BE2C (cell line): Measurements from ENCODE around the gene LDAH.
A peak's percentile ranks its signal among the peaks of the same experiment; 100 is the strongest.
"Not testable (repeated sequence)": the region's sequence is repeated elsewhere in the genome, so short reads cannot be mapped to it uniquely, and the experiment has no call there.

Experiments
- DNase-seq: peaks from one replicate; pipeline ENCODE4 v3.0.0-alpha.2; 2020
- H3K27me3 ChIP-seq: fragments of 250-450 bp; sonication (Bioruptor Pico); 2 replicates; pipeline ENCODE4 v1.5.1; 2020; ENCODE audit warnings: mild to moderate bottlenecking
- H3K36me3 ChIP-seq: fragments of 250-450 bp; sonication (Bioruptor Pico); 2 replicates; pipeline ENCODE4 v1.5.1; 2020; ENCODE audit warnings: mild to moderate bottlenecking
- H3K4me1 ChIP-seq: fragments of 250-450 bp; sonication (Bioruptor Pico); 2 replicates; pipeline ENCODE4 v1.5.1; 2020
- H3K4me3 ChIP-seq: 2 replicates; pipeline ENCODE4 v1.5.1; 2011; ENCODE audit warnings: low read depth, low read length
- H3K9me3 ChIP-seq: fragments of 250-450 bp; sonication (Bioruptor Pico); 2 replicates; pipeline ENCODE4 v1.5.1; 2020
- CTCF ChIP-seq: IDR thresholded peaks from 2 replicates; pipeline ENCODE4 v1.5.1; 2012; ENCODE audit warnings: mild to moderate bottlenecking, low read depth, low read length

The LDAH gene

GRCh38 chr2:20803974-20804373 is 18.9 kb downstream of the LDAH start:
- no peak overlapping the region for H3K4me3 ChIP-seq
- H3K36me3 ChIP-seq, result no peaks in the 10 kb centered on the region; the same call in 1 of the 2 replicates
- no peaks in the 10 kb centered on the region for H3K9me3 ChIP-seq
- no peak for DNase-seq
- no peaks in the 10 kb centered on the region for H3K27me3 ChIP-seq
- no peak for TF ChIP-seq CTCF
- no peaks in the 10 kb centered on the region; the same call in 1 of the 2 replicates for H3K4me1 ChIP-seq

- Histone ChIP-seq H3K27me3 (no peaks in the 10 kb centered on the region), H3K9me3 (no peaks in the 10 kb centered on the region), H3K4me3 (no peak overlapping the region), H3K36me3 (no peaks in the 10 kb centered on the region; the same call in 1 of the 2 replicates), H3K4me1 (no peaks in the 10 kb centered on the region; the same call in 1 of the 2 replicates)
- no peak for DNase-seq
- no peak for TF ChIP-seq CTCF
These were observed 19.6 kb downstream of the LDAH start for GRCh38 chr2:20803226-20803682.

- H3K4me1 ChIP-seq, result peaks cover 5% of the 10 kb centered on the region
- no peaks in the 10 kb centered on the region for H3K27me3 ChIP-seq
- peaks cover 5% of the 10 kb centered on the region; the same call in 1 of the 2 replicates for H3K36me3 ChIP-seq
- H3K4me3 ChIP-seq, result no peak overlapping the region
- TF ChIP-seq CTCF, result no peak
- DNase-seq, result no peak
- no peaks in the 10 kb centered on the region for H3K9me3 ChIP-seq
These were observed 25.8 kb downstream of the LDAH start for GRCh38 chr2:20797096-20797495.

GRCh38 chr2:20796374-20796791 is 26.5 kb downstream of the LDAH start:
- no peaks in the 10 kb centered on the region for H3K9me3 ChIP-seq
- no peak for DNase-seq
- TF ChIP-seq CTCF, result no peak
- peaks cover 5% of the 10 kb centered on the region for H3K4me1 ChIP-seq
- H3K4me3 ChIP-seq, result no peak overlapping the region
- no peaks in the 10 kb centered on the region for H3K27me3 ChIP-seq
- H3K36me3 ChIP-seq, result peaks cover 5% of the 10 kb centered on the region; the same call in 1 of the 2 replicates

- H3K4me1 ChIP-seq, H3K9me3 ChIP-seq, DNase-seq, H3K4me3 ChIP-seq, H3K36me3 ChIP-seq, H3K27me3 ChIP-seq: not testable (repeated sequence)
These were observed 29.0 kb downstream of the LDAH start for GRCh38 chr2:20793944-20794343.

GRCh38 chr2:20781656-20782265 is 41.1 kb downstream of the LDAH start:
- Histone ChIP-seq H3K36me3 (peaks cover 2% of the 10 kb centered on the region; the same call in 1 of the 2 replicates), H3K27me3 (no peaks in the 10 kb centered on the region), H3K4me3 (no peak overlapping the region), H3K4me1 (no peaks in the 10 kb centered on the region), H3K9me3 (no peaks in the 10 kb centered on the region)
- TF ChIP-seq CTCF, result peak; percentile 91
- DNase-seq, result peak; percentile 48
